Activated CD4-positive, alpha-beta T cell treated with anti-CD3 and anti-CD28 coated beads, Interleukin-2, amount 50 U/mL, for 4 hours (primary cell): ENCODE data around the gene AP3D1.

ENCODE experiments used
- DNase-seq, 2 experiments: peaks; one replicate each; pipeline ENCODE4 v3.0.0-alpha.2; 2020

AP3D1 gene

GRCh38 chr19:2058570-2059421 is 92.6 kb downstream of the AP3D1 start:
- no peak for DNase-seq

DNA sequence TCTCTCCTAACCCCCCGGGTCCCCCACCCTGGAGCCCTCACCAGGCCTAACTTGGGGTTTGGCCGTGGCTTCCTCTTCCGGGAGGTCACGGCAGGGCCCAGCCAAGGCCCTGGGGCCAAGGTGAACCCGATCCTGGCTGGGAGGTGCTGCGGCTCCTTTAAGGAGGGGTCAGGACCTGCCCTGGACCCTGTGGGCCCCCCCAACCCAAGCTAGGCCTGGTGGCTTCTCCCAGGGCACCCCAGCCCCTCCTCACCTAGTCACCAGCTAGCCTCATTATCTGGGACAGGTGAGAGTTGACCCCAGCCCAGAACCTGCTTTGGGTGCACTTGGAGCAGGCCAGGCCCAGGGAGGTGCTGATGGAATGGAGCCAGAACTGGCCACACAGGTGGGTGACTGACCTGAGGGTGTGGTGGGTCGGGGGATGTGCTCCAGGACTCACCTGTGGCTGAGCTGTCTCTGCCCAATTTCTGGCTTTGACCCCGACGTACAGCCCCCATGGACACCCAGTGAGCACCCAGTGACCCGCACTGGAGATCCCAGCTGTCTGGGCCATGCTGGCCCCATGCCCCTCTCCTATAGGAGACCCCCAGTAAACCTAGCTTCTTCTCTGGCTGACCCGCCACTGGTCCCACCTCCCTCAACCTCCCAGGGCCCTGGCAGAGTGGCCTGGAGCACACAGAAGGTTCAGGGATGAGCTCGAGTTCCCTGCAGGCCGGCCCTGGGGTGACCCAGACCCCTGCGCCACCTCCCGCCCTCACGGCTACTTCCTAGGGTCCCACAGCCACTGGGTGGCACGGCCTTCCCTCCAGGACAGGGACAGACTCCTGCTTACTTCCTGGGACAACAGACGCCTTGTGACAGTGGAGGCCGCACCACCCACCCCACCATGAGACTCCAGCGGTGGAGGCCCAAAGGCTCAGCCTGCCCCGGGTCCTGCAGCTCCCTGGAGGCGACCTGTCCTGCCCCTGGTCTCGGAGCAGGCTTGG is 93.6 kb downstream of the AP3D1 start:
- no peak for DNase-seq

DNA sequence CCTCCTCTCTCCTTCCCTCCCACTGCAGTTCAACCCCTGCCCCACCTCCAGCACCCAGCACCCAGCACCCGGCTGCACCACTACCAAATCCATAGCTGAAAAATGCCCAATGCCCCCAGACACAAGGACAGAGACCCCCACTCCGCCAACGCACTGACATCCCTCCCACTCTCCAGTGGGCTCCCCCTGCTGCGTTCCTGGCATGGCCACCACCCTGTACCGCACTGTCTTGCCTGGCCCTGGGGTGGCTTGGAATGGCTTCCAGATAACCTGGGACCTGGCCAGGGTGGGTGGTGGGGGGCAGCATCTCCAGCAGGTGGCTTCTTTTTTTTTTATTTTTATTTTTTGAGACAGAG is 94.6 kb downstream of the AP3D1 start:
- DNase-seq = no peak

DNA sequence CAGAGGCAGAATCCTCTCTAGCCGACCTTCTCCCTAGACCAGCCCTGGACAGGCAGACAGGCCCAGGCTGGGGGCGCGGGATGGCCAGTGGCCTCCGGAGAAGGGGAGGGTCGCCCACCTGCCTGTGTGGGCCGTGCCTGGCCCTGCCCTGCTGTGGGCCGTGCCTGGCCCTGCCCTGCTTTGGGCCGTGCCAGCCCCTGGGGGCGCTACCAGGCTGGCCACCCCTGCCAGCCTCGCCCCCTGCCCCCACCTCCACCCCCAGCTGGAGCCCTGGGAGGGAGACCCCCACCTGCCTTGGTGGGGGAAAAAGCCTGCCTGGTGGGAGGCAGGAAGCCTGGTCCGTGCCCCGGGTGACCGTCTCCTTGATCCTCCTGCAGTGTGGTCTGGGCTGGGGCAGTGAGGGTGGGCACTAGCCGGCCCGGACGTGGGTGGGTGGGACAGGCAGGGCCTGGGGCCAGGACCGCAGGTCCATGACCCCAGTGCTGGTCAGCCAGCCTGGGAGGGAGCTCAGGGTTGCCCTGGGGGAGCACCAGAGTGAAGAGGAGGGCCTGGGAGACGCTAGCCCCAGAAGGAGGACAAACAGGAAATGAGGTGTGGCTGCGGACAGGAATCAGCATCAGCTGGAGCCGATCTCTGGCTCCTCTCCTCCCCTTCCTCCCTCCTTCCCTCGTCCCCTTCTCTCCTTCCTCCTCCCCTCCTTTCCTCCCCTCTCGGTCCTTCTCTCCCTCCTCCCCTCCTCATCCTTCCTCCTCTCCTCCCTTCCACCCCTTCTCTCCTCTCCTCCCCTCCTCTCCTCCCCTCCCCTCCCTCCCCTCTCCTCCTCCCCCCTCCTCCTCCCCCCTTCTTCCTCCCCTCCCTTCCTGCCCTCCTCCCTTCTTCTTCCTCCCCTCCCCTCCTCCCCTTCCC is 95.2 kb downstream of the AP3D1 start:
- DNase-seq = no peak

GRCh38 chr19:2054763-2055162 is 96.6 kb downstream of the AP3D1 start:
- no peak for DNase-seq

DNA sequence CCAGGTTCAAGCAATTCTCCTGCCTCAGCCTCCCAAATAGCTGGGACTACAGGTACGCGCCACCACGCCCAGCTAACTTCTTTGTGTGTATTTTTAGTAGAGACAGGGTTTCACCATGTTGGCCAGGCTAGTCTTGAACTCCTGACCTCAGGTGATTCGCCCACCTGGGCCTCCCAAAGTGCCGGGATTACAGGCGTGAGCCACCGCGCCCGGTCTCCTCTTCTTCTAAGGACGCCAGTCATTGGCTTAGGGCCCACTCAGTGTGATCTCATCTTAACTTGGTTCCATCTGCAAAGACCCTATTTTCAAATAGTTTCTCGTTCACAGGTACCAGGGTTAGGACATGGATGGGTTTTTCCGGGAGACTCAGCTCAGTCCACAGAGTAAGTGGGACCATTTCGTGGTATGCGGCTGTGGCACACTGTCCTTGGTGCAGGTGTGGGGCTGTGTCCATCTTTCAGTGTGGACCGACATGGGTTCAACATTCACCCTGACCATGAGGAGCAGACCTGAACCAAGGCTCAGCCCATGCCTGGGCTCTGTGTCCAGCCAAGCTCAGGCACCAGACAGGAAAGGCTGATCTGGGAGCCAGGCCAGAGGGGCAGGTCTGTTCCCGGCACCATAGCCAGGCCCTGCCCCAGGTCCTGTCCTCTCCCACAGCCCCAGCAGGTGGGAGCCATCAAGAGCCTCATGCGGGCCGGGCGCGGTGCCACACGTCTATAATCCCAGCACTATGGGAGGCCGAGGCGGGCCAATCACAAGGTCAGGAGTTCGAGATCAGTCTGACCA is 97.6 kb downstream of the AP3D1 start:
- DNase-seq = no peak

DNA sequence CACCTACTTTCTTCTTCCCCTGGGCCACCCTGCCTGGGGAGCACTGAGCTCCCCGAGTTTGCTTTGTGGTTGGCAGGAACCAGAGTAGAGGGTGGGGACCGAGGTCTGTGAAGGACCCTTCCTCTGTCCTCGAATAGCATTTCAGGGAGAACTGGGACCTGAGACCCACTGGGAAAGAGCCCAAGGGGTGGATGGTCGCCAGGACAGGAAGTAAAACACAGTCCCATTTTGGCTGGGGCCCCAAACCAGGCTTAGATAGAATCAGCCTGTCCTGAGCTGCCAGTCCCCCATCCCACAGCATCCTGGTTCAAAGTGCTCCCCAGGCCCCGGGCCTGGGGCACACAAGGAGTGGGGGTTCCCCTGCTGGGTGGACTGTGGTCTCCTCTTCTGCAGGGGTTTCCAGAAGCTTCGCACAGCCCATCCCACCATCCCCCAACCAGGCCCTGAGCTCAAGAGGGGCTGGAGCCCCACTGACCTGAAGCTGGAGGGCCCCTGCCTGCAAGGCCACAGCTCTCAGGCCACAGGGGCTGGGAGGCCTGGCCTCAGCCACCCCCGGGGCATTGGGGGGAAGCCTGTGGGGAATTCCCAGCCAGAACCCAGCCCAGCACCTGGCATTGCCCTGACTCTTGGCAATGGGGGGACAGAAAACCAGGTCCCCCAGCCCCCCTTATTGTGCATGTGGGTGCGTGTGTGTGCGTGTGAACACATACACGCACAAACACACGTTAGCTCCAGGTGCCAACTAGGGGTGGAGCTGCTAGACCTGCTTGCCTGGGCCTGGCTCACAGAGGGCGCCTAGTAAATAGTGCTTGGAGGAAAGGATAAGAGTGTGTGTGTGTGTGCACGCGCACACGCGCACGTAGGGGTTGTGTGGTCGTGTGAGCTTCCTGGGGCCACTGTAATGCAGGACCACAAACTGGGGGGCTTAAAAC is 99.3 kb downstream of the AP3D1 start:
- DNase-seq = peak in 1 of 2 experiments; percentile 31

DNA sequence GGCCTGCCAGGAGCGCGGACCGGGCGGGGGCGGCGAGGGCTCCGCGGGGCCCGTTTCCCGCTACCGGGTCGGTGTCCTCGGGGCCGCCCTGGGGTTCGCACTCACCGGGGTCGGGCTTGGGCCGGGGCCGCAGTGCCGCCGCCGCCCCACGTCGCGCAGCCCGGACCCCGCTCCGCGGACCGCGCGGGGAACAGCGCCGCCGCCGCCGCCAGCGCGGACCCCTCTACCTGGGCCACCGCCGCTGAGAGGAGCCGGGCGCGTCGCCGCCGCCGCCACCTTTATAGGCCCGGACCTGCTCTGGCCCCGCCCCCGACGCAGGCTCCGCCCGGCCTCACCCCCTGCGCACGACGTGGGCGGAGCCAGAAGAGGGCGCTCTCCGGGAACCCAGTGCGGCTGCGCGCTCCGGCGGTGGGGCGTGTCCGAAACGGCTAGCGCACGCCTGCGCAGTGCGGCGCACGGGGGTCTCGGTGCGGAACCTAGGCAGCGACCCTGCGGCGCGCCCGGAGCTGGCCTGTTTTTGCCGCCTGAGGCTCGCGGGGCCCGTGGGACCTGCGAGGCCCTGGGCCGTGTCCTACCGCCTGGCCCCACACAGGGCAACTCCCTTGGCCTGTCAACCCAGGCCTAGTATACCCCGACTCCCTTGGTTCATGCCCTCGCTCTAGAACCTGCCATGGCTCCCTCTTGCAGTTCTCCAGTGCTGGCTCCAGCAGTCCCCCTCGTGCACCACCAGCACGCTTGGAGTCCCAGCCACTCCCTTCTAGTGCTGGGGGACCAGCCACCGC is 100.2 kb downstream of the AP3D1 start, which contains the start of gene MKNK2:
TSS of gene MKNK2 (minus strand) at position 254 of the 782 bp plus-strand sequence. CDS start 393 bp downstream, outside the sequence.
- peak; percentile 91 to 92 for DNase-seq
